Lower leg skin (tissue), 3 donors: ENCODE measurements around the gene ASPG.

Experiments
- CTCF ChIP-seq, 3 donors: fragments of 450-650 bp; IDR thresholded peaks; one replicate each; pipeline ENCODE4 v1.5.1; 2016; ENCODE audit warnings: antibody characterized with exemption in 3 of 3, mild to moderate bottlenecking in 3 of 3, moderate library complexity in 2 of 3
- POLR2A ChIP-seq, 2 donors: fragments of 450-650 bp; IDR thresholded peaks; one replicate each; pipeline ENCODE4 v1.6.1; 2016 to 2017; ENCODE audit warnings: antibody characterized with exemption in 2 of 2, mild to moderate bottlenecking in 1 of 2, moderate library complexity in 1 of 2

GRCh38 chr14:104096751-104097700 is 11.5 kb downstream of the ASPG start:
- TF ChIP-seq CTCF (IDR thresholded peaks at IDR 0.05) = no peak
- no peak for TF ChIP-seq POLR2A (IDR thresholded peaks at IDR 0.05)
